Kidney (tissue), 14 donors: ENCODE data around the gene PCDHGC3. TPM values are rescaled to one million over a fixed set of nuclear protein-coding genes. Genes with fewer than 3 reads are reported as not detected.

Source experiments
- DNase-seq, 5 donors: peaks; one replicate each; pipeline ENCODE4 v3.0.0-alpha.2; 2013 to 2020
- FAIRE-seq: peaks from 2 replicates; lab custom pipeline; 2012; peaks lifted over from hg19 to GRCh38; lab: Jason Lieb, UNC
- H3K27ac ChIP-seq, 2 donors: one replicate each; pipeline ENCODE4 v1.7.0; 2013; ENCODE audit warnings: low read depth in 2 of 2, low read length in 2 of 2, inconsistent platforms in 1 of 2
- H3K27me3 ChIP-seq: one replicate; pipeline ENCODE4 v1.7.1; 2013; ENCODE audit warnings: low read length, inconsistent platforms; ENCODE audit not compliant: control insufficient read depth, insufficient read depth
- H3K36me3 ChIP-seq, 3 donors: one replicate each; pipeline versions ENCODE4 v1.7.0 to v1.7.1; 2013; ENCODE audit warnings: low read length in 3 of 3, control low read depth in 1 of 3, inconsistent platforms in 1 of 3; ENCODE audit not compliant: insufficient read depth in 3 of 3, control insufficient read depth in 2 of 3
- H3K4me1 ChIP-seq, 3 donors: one replicate each; pipeline versions ENCODE4 v1.7.0 to v1.7.1; 2013; ENCODE audit warnings: low read length in 3 of 3, inconsistent platforms in 1 of 3, low read depth in 1 of 3; ENCODE audit not compliant: control insufficient read depth in 2 of 3, insufficient read depth in 2 of 3
- H3K4me3 ChIP-seq, 3 donors: one replicate each; pipeline versions ENCODE4 v1.7.0 to v1.8.1; 2013; ENCODE audit warnings: low read length in 3 of 3, control low read depth in 1 of 3, inconsistent platforms in 1 of 3
- H3K9ac ChIP-seq, 3 donors: one replicate each; pipeline versions ENCODE4 v1.7.0 to v1.7.1; 2013; ENCODE audit warnings: low read length in 3 of 3, control low read depth in 1 of 3, inconsistent platforms in 1 of 3
- H3K9me3 ChIP-seq, 3 donors: one replicate each; pipeline versions ENCODE4 v1.7.0 to v1.7.1; 2013; ENCODE audit warnings: low read length in 3 of 3, control low read depth in 1 of 3, inconsistent platforms in 1 of 3; ENCODE audit not compliant: control insufficient read depth in 2 of 3, insufficient read depth in 1 of 3
- CTCF ChIP-seq: IDR thresholded peaks from 3 replicates; pipeline ENCODE4 v1.5.1; 2012; ENCODE audit warnings: mild to moderate bottlenecking, moderate library complexity, borderline replicate concordance; ENCODE audit not compliant: insufficient read depth; ENCODE audit errors: extremely low read depth
- intact Hi-C: fragments of 100-400 bp; cut with DNase I; formaldehyde crosslinking; loops from one replicate; pipeline ENCODE4 v1.11.1; 2022
- polyA plus RNA-seq: library from polyadenylated mRNA; stranded (reverse); fragments of 350-450 nt; fragmentation: Illumina TruSeq; extraction: RNeasy Lipid Tissue Mini Kit (QIAGEN cat#74804); gene quantifications from one replicate; pipeline ENCODE4 v1.2.3, GENCODE V29; 2014; ENCODE audit warnings: low read depth, low replicate concordance; ENCODE audit not compliant: insufficient read depth
- total RNA-seq: library from RNA; stranded (reverse); fragmentation: NEBNext Ultra II Directional; extraction: Animal tissue kit (Norgen Biotek cat#: 25700); gene quantifications from one replicate; pipeline ENCODE4 v1.2.1, GENCODE V29; 2021
- donor health status: control.
- donor health status: control.
- donor health status: control.
- donor health status: control.
- donor health status: control.
- donor health status: DM: yes; HTN: yes; CAD: no.
- donor health status: Normal renal cell carcinoma (clear cell type).

PCDHGC3 gene
- total and polyA plus RNA-seq, 2 donors from 2014 or later: 41.0 to 51.5 TPM

- no peak overlapping the region for H3K27ac ChIP-seq
- H3K9me3 ChIP-seq: peaks cover 3 to 23% (median 5%) of the 10 kb centered on the region in 3 donors
- no peak overlapping the region for H3K4me3 ChIP-seq
- FAIRE-seq (no peak), DNase-seq (no peak)
- H3K9ac ChIP-seq: no peak overlapping the region
- no peaks in the 10 kb centered on the region for H3K4me1 ChIP-seq
- intact Hi-C loops: no loop called here
- no peak for TF ChIP-seq CTCF
- H3K27me3 ChIP-seq: no peaks in the 10 kb centered on the region
- H3K36me3 ChIP-seq: no peaks in the 10 kb centered on the region
Measured at GRCh38 chr5:141441571-141442170, 34.1 kb upstream of the PCDHGC3 start.

- Histone ChIP-seq H3K9ac (no peak overlapping the region), H3K9me3 (no peaks in the 10 kb centered on the region), H3K4me1 (no peaks in the 10 kb centered on the region), H3K27ac (no peak overlapping the region), H3K4me3 (no peak overlapping the region), H3K36me3 (no peaks in the 10 kb centered on the region), H3K27me3 (no peaks in the 10 kb centered on the region)
- DNase-seq (no peak), FAIRE-seq (no peak)
- no peak for TF ChIP-seq CTCF
- intact Hi-C loops: no loop called here
Measured at GRCh38 chr5:141465351-141465750, 10.4 kb upstream of the PCDHGC3 start.

- H3K9me3 ChIP-seq: no peaks in the 10 kb centered on the region
- DNase-seq (peak; percentile 84 to 95 (median 85)), FAIRE-seq (no peak)
- H3K27ac ChIP-seq: peak overlapping the region; percentile 76 to 80
- no peaks in the 10 kb centered on the region for H3K27me3 ChIP-seq
- TF ChIP-seq CTCF: no peak
- no peaks in the 10 kb centered on the region for H3K36me3 ChIP-seq
- H3K4me1 ChIP-seq: peaks cover 4 to 20% (median 7%) of the 10 kb centered on the region in 3 donors
- intact Hi-C loops: no loop called here
- peak overlapping the region; percentile 50 to 84 (median 76) for H3K9ac ChIP-seq
- H3K4me3 ChIP-seq: peak overlapping the region; percentile 75 to 88 (median 86)
Measured at GRCh38 chr5:141476132-141476911, 556 bp downstream of the PCDHGC3 start.
